Measurements from ENCODE around the gene SLC29A3.

The SLC29A3 gene

DNA sequence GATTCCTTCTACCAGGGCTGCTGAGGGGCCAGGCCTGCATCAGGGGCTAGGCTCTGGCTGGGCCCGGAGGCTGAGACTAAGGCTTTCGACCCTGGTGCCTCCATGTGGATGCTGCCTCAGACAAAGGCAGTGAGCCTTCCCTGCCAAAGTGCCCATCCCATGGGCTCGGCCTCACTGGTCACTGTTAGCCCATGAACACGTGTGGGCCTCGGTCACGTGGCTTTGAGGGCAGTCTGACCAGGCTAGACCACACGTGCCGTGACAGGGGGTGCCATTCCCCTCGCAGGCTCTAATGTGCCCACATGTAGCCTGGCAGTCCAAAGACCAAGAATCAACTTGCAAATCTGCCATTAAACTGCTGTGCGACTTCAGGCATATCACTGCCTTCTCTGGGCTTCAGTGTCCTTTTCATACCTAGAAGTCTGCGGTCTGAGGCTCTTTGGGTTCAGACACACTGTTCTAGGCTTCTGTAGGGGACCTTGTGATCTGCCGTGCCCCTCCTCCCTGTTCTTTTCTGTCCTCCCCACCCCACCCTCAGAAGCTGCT lies 17.6 kb upstream of the SLC29A3 start:
- DNase-seq = no peak

DNA sequence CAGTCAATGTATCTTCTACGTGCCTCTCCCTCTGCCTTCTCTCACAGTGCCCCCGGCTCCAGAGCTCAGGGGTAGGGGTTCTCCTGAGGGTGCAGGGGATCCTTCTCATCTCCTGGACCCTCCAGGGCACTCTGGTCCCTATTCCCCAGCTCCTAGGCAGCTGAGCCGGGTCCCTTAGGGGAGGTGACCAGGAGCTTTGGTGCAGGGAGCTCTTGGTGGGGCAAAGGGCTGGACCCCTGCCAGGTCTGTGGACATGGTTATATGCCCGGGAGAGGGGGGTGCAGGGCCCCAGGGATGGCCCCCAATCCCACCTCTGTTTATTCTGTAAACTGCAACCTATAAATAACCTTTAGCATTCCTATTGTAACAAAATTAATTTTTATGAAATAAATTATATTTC lies 16.6 kb upstream of the SLC29A3 start:
- DNase-seq = no peak

DNA sequence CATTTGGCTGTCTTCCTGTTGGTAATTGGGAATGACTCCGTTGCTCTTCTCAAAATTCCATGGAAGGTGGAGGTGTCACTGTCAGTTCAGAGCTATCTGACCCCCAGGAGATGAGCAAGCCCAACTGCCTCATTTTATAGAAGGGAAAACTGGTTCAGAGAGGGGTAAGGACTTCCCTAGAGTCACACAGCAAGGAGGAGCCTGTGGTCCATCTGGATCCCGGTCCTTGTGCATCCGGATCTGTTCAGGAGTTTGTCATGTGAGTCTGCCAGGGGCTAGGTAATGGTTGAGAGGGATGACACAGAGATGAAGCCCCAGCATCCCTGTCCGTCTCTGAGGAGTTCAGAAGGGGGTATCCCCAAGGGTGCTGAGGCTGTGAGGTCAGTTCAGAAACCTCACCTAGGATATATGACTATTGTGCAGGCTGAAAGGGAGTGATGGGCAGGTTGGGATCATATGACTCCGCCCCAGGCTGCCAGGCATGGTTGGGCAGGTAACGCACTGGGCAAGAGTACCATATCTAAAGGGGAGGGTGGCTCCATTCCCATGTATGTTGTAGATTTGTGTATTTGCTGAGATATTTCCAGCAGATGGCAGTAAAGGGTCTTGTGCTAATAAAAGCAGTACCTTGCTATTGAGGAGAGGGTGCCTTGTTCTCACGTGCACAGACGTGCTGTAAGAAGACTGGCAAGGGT lies 16.0 kb upstream of the SLC29A3 start:
- no peak for DNase-seq

DNA sequence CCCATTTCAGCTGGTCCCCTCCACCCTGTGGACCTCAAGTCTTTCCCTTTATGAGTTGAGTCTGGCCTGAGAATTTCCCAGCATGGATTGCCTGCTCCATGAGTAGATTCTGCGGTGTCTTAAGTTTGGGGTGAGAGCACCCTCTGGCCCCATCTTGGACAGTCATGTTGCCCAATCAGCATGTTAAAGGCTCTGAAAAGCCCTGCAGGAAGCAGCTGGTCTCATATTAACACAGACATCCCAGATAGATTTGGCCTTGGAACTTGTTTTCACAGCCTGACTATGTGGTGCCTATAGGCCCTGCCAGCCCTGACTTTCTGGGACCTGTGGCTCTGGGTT lies 15.5 kb upstream of the SLC29A3 start:
- DNase-seq = no peak

DNA sequence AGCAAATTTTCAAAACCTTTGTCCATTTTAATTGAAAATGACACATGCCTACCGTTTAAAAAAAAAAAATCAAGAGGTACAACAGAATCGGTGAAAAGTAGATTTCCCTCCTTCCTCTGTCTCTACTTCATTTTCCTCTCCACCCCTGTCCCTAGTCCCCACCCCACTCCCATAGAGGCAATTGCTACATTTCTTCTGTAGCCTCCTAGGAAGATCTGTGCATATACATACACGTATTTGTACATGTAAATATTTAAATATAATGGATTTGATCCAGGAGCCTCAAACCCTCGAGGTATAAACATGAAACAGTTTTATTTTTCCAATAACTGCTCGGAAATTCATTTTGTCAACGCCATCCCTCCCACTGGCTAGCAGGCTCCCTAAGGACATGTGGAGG lies 14.1 kb upstream of the SLC29A3 start:
- DNase-seq = no peak

DNA sequence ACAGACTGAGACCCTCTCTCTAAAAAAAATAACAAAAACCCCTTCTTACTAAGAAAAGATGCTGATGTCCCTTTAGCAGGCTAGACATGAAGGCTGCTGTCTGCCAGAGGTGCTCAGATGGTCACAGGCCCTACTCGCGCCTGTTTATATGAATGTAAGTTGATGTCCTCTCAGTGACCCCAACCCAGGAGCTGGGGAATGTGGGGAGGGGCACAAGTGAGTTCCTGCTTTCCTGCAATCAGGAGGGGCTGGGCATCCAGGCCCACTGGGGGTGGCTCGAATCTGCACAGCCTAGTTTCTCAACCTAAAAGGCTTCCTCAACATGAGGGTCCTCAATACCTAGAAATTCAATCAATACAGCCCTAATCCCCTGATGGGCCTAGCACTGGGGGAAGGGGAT lies 12.1 kb upstream of the SLC29A3 start:
- DNase-seq = no peak

DNA sequence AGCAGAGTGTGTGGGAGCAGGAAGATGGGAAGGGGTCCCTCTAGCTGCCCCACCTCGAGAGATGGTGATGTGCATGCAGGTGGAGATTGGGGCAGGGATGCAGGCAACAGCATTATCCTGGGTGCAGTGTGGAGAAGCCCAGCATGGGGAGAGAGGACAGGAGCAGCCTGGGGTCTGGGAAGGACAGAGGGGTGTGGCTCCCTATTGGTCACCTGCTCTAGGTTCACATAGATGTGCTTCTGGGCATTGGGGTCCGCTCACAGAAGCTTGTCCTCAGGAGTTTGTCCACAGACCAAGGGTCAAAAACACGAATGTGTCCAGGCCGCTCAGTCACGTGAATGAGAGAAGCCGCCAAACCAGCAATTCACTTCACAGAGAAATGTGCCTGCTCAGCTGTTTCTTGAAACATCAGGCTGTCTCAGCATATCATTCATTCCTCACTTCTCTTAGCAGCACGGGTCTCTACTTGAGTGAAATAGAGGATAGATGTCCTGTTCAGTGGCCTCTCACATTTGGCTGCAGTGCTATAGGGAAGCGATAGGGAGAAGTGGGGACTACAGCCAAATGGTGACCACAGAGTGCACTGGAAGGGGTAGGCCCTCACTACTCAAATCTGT lies 11.5 kb upstream of the SLC29A3 start:
- no peak for DNase-seq

DNA sequence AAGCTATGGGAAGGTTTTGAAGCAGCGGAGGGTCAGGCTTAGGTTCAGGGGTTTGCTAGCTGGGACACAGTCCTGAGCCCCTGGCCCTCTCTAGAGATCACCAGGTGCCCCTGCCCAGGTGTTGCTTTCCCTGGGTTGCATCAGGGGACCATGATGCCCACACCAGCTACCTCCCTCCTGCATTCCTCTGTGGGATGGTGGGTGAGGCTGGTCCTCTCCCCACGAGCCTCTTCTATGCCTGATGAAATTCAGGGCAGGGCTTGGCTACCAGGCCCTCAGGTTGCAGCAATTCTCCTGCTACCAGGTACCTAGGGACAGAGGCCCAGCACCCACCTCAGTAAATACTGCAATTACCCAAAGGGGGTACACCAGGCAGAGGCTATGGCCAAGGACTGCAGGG lies 10.8 kb upstream of the SLC29A3 start:
- DNase-seq = no peak

DNA sequence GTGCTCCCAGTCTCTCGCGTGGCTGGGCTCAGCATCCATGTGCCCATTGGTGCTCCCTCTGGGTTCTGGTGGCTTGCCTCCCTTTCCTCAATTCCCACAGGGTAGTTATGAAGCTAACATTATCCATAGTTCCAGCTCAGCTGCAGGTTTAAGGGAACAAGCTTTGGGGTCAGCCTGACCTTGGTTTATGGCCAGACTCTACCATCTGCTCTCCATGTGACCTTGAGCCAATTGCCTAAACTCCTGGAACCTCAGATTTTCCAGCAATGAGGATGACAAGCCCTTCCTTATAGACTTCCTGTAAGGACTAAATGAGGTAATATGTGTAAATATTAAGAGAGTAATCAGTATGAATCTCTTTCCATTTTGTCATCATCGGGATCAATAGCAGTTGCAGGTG lies 10.1 kb upstream of the SLC29A3 start:
- DNase-seq = no peak

DNA sequence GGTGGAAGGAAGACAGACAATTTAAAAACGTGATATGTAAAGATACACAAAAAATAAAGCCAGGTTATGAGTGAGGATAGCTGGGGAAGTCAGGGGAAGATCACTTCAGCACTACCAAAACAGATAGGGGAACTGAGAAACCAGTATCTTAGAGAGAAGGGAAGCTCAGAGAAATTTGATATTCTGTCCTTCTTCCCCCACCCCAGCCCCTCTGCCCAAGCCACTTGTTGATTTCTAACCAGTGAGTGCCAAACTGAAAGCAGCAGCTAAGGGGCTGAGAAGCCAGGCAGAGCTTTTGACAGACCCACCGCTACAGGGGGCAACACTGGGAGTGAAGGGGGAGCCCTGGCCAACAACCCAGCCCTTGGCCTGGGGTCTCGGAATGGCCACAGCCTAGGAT lies 9.1 kb upstream of the SLC29A3 start:
- DNase-seq = no peak

DNA sequence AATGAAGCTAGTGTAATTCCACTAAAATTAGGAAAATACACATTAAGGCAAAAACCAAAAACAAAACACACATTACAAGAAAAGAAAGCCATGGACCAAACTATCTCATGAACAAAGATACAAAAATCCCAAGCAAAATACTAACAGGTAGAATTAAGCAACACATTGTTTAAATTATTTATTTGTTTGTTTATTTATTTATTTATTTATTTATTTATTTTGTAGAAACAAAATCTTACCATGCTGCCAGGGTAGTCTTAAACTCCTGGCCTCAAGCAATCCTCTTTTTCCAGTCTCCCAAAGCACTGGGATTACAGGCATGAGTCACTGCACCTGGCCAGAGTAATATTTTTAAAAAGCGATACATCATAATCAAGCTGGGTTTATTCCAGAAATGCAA lies 6.8 kb upstream of the SLC29A3 start:
- no peak for DNase-seq

DNA sequence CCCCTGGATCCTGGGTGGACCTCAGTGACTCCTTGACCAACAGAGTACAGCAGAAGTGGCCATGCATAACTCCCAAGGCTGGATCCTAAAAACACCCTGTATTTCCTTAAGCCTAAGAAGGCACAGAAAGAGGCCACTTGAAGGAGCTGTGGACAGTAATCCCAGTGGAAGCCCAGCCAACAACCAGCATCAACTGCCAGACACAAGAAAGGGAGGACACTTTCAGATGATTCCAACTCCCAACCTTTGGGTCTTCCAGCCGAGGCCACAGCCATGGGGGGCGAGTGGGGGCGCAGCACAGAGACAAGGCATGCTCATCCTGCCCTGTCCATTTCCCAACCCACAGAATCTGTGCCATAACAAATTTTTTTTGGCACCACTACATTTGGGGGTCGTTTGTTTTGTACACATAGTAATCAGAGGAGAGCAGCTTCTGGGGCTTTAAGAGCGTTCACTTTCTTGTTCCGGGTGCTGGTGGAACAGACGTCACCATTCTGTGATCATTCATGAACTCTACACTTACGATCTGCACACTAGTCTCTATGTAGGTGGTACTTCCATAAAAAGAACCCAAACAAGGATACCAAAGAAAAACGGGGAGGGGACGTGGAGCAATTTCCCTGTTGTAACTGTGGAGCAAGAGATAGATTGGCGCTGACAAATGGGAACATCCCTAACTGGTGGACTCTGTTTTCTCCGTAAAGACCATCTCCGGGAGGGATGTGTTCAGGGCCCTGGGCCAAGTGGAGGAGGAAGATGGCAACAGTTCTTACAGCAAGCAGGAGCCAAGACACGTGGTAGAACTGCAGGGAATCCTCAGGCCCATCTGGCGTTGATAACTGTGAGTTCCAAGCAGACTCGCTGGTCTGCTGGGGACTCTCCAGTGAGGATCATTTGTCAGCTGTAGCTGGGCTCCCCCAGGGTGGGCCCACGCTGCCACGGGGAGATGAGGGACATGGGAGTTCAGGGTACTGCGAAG lies 6.0 kb upstream of the SLC29A3 start:
- DNase-seq = no peak

DNA sequence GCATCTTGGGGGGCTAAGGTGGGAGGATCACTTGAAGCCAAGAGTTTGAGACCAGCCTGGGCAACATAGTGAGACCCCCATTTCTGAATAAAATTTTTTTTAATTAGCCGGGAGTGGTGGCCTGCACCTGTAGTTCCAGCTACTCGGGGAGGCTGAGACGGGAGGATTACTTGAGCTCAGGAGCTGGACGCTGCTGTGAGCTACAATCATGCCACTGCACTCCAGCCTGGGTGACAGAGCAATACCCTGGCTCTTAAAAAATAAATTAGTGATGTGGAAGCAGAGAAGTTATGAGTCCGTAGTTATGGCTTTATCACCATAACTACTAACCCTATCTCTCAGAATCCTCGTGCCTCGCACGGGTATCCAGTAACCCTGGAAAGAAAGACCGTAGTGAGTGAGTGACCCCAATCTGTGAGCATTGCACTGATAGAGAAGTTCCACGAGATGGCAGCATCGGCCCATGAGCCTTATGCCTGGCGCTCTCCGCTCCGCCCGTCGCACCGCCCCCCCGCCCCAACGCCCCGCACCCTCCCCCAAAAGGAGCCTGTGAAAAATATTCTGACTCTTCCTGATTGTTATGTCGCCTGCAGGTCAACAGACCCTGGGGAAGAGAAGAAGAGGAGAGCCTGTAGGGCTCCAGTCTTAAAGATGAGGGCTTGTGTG lies 4.9 kb upstream of the SLC29A3 start:
- DNase-seq = peak; percentile 53

DNA sequence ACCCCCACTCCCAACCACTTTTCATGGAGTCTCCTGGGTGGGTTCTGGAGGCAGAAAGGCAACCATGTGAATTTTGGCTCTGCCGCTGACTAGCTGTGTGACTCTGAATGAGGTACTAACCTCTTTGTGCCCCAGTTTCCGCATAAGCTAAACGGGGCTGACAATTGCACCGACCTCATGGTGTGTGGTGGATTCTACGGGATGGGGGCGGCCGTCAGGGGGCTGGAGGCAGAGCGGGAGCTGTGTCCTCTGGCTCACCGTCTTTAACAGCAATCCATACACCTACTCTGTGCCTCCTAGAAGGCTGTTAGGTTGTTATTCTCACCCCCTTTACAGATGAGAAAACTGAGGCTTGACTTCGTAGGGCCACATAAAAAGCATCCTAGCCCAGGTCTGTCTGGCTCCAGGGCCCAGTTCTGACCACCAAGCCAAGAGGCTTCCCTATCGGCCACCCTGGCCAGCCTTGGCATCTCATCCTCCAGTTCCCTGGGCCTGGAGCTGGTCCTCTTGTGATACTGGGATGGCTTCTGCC lies 4.3 kb upstream of the SLC29A3 start:
- no peak for DNase-seq

DNA sequence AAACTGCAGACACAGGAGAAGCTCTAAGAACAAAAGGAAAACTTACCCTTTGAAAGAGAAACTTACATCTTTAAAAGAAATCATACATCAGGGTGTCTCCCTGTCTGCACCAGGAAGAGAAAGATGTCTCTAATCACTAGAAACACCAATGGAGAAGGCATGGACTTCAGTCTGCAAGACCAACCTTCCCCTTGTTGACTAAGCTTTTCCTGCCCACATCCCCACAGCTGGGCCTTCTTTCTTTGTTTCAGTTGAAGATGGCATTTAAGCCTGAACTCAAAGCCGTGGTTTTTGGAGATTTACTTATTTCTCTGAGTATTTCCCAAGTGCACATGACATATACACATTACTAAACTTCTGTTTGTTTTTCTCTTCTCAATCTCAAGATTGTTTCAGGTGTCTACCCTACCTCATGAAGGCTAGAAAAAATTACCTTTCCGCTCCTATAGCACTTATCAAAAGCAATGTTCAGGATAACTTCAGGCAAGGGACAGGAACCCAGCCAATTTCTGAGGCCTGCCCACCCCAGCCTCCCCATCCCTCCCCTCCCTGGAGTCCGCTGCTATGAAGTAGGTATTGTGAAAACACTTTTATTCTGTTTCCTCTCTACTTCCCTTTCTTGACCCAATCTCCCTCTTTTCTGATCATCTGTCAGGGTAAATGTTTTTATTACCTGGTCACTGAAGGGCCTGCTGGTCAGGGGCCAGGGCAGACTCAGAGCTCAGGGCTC lies 2.8 kb upstream of the SLC29A3 start:
- DNase-seq = no peak

DNA sequence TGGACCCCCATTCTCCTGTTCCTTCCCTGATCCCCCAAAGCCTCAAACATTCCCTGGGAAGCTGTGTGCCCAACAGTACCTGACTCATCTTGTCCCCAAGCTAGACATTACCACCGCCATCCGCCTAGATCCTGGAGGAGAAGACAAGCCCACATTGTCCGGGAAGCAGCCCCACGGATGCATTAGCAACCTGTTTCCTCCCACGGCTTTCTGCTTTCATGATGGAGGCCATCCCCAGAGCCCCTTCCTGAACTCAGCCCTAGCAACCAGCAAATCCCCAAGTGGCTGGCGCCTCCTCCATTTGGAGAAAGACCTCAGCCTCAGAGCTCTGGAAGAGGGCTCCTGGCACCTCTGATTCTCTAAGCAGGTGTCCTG lies 2.3 kb upstream of the SLC29A3 start:
- DNase-seq = no peak

DNA sequence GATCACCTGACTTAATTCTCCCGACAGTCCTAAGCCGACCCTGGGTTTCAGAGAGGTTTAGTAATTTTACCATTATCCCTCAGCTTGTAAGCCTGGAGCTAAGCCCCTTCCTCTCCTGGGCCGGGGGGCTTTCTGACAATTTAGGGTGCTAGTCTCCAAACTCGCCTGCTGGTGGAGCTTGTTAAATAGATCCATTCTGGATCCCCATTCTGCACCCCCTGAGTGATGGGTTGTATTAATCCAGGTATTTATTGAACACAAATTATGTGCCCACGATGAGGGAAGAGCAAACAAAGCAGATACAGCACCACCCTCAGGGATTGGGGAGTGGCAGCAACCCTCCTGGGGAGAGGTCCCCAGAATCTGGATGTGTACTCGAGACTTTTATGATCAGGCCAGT lies 1.3 kb upstream of the SLC29A3 start:
- no peak for DNase-seq

DNA sequence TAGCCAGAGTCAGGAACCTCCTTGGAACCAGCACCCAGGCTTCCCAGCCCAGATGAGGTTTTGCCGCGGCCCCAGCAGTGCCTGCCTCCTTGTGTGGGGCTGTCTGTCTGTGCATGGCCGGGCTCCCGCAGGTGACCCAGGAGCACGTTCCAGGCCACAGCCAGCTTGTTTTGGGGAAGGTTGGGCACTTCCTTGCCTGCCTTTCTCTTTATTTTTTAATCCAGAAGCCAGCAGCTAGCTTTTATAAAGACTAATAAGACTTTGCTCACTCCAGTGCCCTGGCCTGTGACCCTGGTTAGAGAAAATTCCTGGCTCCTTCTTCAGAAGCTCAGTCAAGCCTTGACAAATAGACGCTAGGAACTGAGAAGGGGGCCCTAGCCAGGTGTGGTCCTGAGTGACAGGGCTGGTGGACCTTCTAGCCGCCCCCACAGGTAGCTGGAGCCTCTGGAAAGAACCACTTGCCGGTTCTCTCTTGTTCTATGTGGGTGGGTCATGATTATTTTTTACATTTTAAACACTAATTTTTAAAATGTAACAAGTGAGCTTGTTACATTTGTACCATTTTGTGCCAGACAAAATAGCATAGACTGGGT lies 837 bp downstream of the SLC29A3 start:
- DNase-seq = no peak

DNA sequence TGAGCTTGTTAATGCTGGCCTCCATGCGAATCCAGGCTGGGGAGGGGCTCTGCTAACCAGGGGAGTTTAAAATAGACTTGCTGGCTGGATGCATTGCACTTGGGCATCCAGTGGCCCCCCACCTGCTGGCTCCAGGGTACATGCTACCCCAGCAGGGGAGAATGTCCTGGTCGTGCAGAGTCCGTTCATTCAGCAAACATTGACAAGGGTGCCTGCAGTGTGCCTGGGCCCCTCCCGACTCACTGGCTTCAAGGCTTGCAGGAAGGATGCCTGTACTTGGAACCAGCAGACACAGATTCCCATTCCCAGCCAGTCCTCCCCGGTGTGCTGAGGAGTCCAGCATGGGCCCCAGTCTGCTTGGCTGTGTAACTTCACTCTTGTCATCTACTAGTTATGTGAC lies 1.5 kb downstream of the SLC29A3 start:
- DNase-seq = no peak

DNA sequence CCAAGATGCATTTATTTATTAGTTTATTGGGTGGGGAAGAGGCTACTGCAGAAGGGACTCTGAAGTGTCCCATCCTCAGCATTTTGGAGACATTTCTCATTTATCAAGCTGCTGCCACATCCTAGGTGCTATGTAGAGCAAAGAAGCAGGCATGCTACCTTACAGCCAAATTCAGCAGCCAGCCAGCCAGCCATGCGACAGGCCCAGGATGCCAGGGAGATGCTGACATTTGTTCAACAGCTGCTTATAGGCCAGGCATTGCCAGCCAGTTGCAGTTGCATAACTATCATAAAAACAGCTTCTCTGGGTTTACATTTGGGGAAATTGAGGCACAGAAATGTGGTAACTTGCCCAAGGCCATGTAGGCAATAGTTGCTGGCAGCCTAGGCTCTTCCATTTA lies 2.3 kb downstream of the SLC29A3 start:
- DNase-seq = no peak

DNA sequence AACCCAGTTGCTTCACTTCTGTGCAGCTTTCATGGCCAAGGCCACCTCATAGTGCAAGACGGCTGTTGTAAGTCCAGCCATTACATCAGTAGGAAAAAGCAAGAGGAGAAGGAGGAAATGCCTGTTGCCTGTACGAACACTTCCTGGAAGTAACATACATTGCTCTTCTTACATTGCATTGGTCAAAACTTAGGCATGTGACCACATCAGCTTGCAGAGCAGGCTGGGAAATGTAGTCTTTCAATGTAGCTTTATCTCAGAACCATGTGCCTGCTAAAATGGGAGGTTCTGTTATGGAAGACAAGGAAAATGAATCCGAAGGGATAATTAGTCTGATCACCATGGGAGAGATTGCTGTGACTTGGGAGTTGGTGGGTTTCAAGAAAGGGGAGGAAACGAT lies 4.3 kb downstream of the SLC29A3 start:
- DNase-seq = no peak

DNA sequence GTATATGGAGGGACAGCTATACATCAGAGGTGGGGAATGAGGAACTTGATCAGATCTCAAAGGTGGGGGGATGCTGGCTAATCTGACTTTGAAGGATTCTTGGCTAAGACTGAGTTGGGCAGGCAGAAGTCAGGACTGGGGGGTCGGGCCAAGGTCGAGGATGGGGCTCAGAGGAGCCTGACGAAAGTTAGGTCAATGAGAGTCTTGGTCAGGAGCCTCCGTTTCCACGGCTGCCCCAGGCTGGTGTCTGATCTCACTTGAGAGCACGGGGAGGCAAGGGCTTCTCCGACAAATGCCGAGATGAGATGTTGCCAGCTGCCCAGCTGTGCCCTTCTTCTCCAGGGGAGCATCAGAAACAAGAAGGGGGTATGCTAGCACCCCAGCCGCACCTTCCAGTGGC lies 5.7 kb downstream of the SLC29A3 start:
- DNase-seq = no peak
